RWPE2 (cell line): ENCODE data around the gene JPT1.

Experiments
- ATAC-seq: fragments of 200-7000 bp; cut with Tn5 transposase; 3 replicates; pipeline ENCODE4 v1.9.1; 2021; ENCODE audit warnings: low read depth
- DNase-seq: peaks from one replicate; pipeline ENCODE4 v3.0.0-alpha.2; 2020; ENCODE audit warnings: low spot score
- H3K27ac ChIP-seq: fragments of 450-650 bp; 2 replicates; pipeline ENCODE4 v1.5.1; 2017; ENCODE audit warnings: mild to moderate bottlenecking; ENCODE audit not compliant: poor library complexity, severe bottlenecking
- H3K27me3 ChIP-seq: fragments of 250-450 bp; sonication (Bioruptor Pico); 2 replicates; pipeline ENCODE4 v1.5.1; 2021; ENCODE audit warnings: mild to moderate bottlenecking, moderate library complexity; ENCODE audit not compliant: insufficient read depth, poor library complexity, severe bottlenecking
- H3K36me3 ChIP-seq: fragments of 250-450 bp; sonication (Bioruptor Pico); 2 replicates; pipeline ENCODE4 v1.5.1; 2020; ENCODE audit warnings: low read depth, mild to moderate bottlenecking, moderate library complexity
- H3K4me1 ChIP-seq: fragments of 250-450 bp; sonication (Bioruptor Pico); 2 replicates; pipeline ENCODE4 v1.5.1; 2021; ENCODE audit warnings: mild to moderate bottlenecking, moderate library complexity; ENCODE audit not compliant: insufficient read depth, poor library complexity, severe bottlenecking
- H3K4me3 ChIP-seq: fragments of 250-450 bp; sonication (Bioruptor Pico); 2 replicates; pipeline ENCODE4 v1.5.1; 2021; ENCODE audit warnings: mild to moderate bottlenecking, moderate library complexity; ENCODE audit not compliant: severe bottlenecking
- H3K9me3 ChIP-seq: fragments of 250-450 bp; sonication (Bioruptor Pico); 2 replicates; pipeline ENCODE4 v1.5.1; 2021; ENCODE audit warnings: mild to moderate bottlenecking, moderate library complexity; ENCODE audit not compliant: severe bottlenecking
- TF ChIP-seq, protein P1 (sequence below): fragments of 450-650 bp; IDR thresholded peaks from one replicate; pipeline ENCODE4 v1.5.1; 2017; ENCODE audit warnings: mild to moderate bottlenecking, moderate library complexity; ENCODE audit not compliant: poor library complexity, severe bottlenecking

The JPT1 gene

DNA sequence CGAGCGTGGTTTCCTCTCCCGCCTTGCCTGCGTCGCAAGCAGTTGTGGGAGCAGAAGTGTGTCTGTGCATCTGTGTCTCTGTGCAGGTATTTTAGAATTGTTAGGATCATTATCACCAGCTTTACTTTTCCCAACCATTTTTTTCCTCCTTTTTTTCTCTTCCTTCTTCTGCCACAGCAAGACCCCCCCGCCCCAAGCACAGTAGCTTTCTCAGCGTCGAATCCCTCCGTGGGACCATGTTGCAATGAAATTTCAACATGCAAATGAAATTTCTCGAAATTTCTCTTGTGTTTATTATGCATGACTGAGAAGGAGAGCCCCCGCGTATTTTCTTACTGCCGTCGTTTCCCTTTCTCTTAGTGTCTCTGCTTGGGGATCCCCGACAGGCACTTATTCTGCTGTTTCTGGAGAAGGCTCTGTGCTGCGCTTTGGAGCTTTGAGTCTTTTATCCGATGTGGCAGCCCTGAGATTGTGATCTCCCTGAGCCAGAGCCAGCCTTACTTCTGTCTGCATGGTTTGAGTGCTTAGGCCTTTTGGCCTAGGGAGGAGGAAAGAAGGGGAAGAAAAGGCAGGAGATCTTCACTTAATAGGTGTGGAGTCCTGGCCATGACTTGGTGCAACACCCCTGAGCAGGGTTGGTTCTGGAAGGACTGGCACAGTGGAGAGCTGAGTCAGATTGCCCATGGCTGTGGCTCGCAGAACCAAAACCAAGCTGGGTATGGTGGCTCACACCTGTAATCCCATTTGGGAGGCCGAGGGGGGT is 39.6 kb downstream of the JPT1 start:
- ATAC-seq: no peak
- Histone ChIP-seq H3K27ac (peak overlapping the region; percentile 29), H3K4me3 (peak overlapping the region; percentile 8), H3K9me3 (no peaks in the 10 kb centered on the region), H3K36me3 (peaks cover 17% of the 10 kb centered on the region), H3K27me3 (no peaks in the 10 kb centered on the region), H3K4me1 (peaks cover 7% of the 10 kb centered on the region)
- no peak for DNase-seq
- TF ChIP-seq, protein P1, sequence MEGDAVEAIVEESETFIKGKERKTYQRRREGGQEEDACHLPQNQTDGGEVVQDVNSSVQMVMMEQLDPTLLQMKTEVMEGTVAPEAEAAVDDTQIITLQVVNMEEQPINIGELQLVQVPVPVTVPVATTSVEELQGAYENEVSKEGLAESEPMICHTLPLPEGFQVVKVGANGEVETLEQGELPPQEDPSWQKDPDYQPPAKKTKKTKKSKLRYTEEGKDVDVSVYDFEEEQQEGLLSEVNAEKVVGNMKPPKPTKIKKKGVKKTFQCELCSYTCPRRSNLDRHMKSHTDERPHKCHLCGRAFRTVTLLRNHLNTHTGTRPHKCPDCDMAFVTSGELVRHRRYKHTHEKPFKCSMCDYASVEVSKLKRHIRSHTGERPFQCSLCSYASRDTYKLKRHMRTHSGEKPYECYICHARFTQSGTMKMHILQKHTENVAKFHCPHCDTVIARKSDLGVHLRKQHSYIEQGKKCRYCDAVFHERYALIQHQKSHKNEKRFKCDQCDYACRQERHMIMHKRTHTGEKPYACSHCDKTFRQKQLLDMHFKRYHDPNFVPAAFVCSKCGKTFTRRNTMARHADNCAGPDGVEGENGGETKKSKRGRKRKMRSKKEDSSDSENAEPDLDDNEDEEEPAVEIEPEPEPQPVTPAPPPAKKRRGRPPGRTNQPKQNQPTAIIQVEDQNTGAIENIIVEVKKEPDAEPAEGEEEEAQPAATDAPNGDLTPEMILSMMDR: no peak

DNA sequence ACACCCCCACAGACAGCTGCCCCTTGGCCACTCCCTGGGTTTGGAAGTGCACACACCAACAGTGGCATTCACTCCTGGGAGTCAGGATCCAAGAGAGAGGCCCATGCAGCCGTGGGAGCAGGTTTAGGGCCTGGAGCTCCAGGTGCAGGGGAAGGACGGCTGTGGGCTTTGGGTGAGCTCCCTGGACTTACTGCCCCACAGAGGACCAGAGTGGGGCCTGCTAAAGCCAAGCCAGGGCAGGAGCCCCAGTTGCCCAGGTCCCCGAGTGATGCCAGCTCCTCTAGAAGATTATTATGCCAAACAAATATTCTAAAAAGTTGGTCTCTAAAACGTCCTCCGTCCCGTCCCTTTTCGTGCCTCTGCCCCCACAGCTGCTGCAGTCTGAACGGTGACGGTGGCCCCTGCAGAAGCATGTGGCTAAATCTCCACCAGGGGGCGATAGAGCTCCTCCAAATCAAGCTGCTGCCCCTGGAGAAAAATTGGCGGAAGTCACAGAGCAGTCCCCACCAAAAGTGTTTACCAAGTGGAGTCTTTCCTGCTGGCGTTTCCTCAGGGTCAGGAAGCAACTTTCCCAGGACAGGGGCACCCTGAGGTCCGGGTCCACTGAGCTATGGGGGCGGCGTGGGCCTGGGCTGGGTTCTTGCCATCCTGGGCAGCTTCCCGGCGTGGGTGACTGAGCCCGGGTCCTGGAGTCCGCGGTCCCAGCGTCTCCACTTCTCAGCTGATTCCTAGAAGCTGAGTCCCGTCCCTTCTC is 40.3 kb downstream of the JPT1 start:
- ATAC-seq (peak; percentile 67), DNase-seq (no peak)
- TF ChIP-seq, protein P1: peak; percentile 93
- Histone ChIP-seq H3K9me3 (no peaks in the 10 kb centered on the region), H3K27me3 (no peaks in the 10 kb centered on the region), H3K4me3 (peak overlapping the region; percentile 8), H3K4me1 (peaks cover 7% of the 10 kb centered on the region), H3K36me3 (peaks cover 17% of the 10 kb centered on the region), H3K27ac (peak overlapping the region; percentile 29)

DNA sequence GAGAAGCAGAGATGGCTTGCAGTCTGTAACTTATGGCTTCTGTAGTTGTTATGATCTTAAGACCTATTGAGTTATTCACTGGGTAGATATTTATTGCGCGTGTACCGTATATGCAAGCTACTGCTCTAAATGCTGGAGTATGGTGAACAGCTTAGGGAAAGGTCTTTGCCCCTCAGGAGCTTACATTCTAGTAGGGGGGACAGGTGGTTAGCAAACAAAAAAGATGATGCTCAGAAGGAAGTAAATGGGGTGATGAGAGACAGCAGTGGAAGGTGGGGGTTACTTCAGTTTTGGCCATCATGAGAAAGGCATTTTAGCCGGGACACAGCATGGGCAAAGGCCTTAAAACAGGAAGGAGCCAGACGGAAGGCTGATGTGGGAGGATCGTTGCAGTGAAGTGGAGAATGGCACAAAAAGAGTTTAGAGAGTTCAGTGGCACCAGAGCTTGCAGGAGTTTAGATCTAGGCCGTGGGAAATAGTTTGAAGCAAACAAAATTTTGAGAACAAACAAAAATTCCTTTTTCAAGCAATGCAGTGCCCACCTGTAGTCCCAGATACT is 42.5 kb downstream of the JPT1 start:
- ATAC-seq: no peak
- Histone ChIP-seq H3K27ac (no peak overlapping the region), H3K4me1 (peaks cover 7% of the 10 kb centered on the region), H3K4me3 (no peak overlapping the region), H3K9me3 (no peaks in the 10 kb centered on the region), H3K36me3 (peaks cover 17% of the 10 kb centered on the region), H3K27me3 (no peaks in the 10 kb centered on the region)
- TF ChIP-seq, protein P1: no peak
- DNase-seq: no peak

GRCh38 chr17:75110234-75110937 is 43.9 kb downstream of the JPT1 start:
- ATAC-seq (peak; percentile 10; the same call in 1 of the 3 replicates), DNase-seq (no peak)
- TF ChIP-seq, protein P1: no peak
- no peaks in the 10 kb centered on the region for H3K27me3 ChIP-seq
- H3K27ac ChIP-seq: peak overlapping the region; percentile 47
- no peaks in the 10 kb centered on the region for H3K9me3 ChIP-seq
- peaks cover 7% of the 10 kb centered on the region for H3K4me1 ChIP-seq
- H3K4me3 ChIP-seq: peak overlapping the region; percentile 61
- peaks cover 14% of the 10 kb centered on the region for H3K36me3 ChIP-seq
